GM19043 (cell line): ENCODE measurements around the gene MATR3.

Experiments used
- ATAC-seq: cut with Tn5 transposase; IDR thresholded peaks from one replicate; pipeline ENCODE4 v1.9.1; 2021; ENCODE audit warnings: low read depth; ENCODE audit not compliant: unreplicated experiment

Gene MATR3

GRCh38 chr5:139379626-139380449 is 86.3 kb downstream of the MATR3 start:
- no peak for ATAC-seq
